ENCODE data around the gene ALK. TPM values are rescaled to one million over a fixed set of nuclear protein-coding genes. Genes with fewer than 3 reads are reported as not detected.

ALK gene
- total RNA-seq, 2 donors from 2014 or later, result not detected

GRCh38 chr2:29601321-29601720 is 320.1 kb downstream of the ALK start:
- no peaks in the 10 kb centered on the region for H3K36me3 Mint-ChIP-seq (ENCODE audit: low read depth)

GRCh38 chr2:29599946-29600345 is 321.4 kb downstream of the ALK start:
- ATAC-seq, result no peak
- H3K27me3 Mint-ChIP-seq, result peaks cover 12% of the 10 kb centered on the region
- DNase-seq, result no peak
- no peaks in the 10 kb centered on the region for H3K36me3 Mint-ChIP-seq (ENCODE audit: low read depth)
- H3K9me3 ChIP-seq (ENCODE audit: control insufficient read depth, low read length, poor library complexity, severe bottlenecking), result no peaks in the 10 kb centered on the region
- H3K4me3 Mint-ChIP-seq, result no peak overlapping the region
- no peaks in the 10 kb centered on the region for H3K4me1 Mint-ChIP-seq
- no peak overlapping the region for H3K27ac Mint-ChIP-seq

More at GRCh38 chr2:29601321-29601720, 320.1 kb downstream of the ALK start:
- H3K27me3 Mint-ChIP-seq, result peaks cover 12% of the 10 kb centered on the region
- H3K9me3 ChIP-seq (ENCODE audit: control insufficient read depth, low read length, poor library complexity, severe bottlenecking), result no peaks in the 10 kb centered on the region
- no peak overlapping the region for H3K27ac Mint-ChIP-seq
- DNase-seq (no peak), ATAC-seq (no peak)
- H3K4me1 Mint-ChIP-seq, result no peaks in the 10 kb centered on the region
- no peak overlapping the region for H3K4me3 Mint-ChIP-seq

GRCh38 chr2:29598978-29599377 is 322.4 kb downstream of the ALK start:
- ATAC-seq, result no peak
- no peaks in the 10 kb centered on the region for H3K4me1 Mint-ChIP-seq
- no peaks in the 10 kb centered on the region for H3K9me3 ChIP-seq (ENCODE audit: control insufficient read depth, low read length, poor library complexity, severe bottlenecking)
- peaks cover 17% of the 10 kb centered on the region for H3K27me3 Mint-ChIP-seq
- no peak for DNase-seq
- no peaks in the 10 kb centered on the region for H3K36me3 Mint-ChIP-seq (ENCODE audit: low read depth)
- H3K27ac Mint-ChIP-seq, result no peak overlapping the region
- no peak overlapping the region for H3K4me3 Mint-ChIP-seq

- Mint-ChIP-seq H3K27ac (no peak overlapping the region), H3K27me3 (peaks cover 29% of the 10 kb centered on the region), H3K36me3 (ENCODE audit: low read depth) (no peaks in the 10 kb centered on the region), H3K4me3 (no peak overlapping the region), H3K4me1 (no peaks in the 10 kb centered on the region)
- ATAC-seq (no peak), DNase-seq (no peak)
- H3K9me3 ChIP-seq (ENCODE audit: control insufficient read depth, low read length, poor library complexity, severe bottlenecking), result no peaks in the 10 kb centered on the region
Measured at GRCh38 chr2:29597035-29597434, 324.4 kb downstream of the ALK start.

- peaks cover 29% of the 10 kb centered on the region for H3K27me3 Mint-ChIP-seq
- no peaks in the 10 kb centered on the region for H3K4me1 Mint-ChIP-seq
- H3K27ac Mint-ChIP-seq, result no peak overlapping the region
- ATAC-seq (no peak), DNase-seq (no peak)
- no peaks in the 10 kb centered on the region for H3K36me3 Mint-ChIP-seq (ENCODE audit: low read depth)
- H3K9me3 ChIP-seq (ENCODE audit: control insufficient read depth, low read length, poor library complexity, severe bottlenecking), result no peaks in the 10 kb centered on the region
- no peak overlapping the region for H3K4me3 Mint-ChIP-seq
Measured at GRCh38 chr2:29596584-29596983, 324.8 kb downstream of the ALK start.

GRCh38 chr2:29591600-29591999 is 329.8 kb downstream of the ALK start:
- Mint-ChIP-seq H3K36me3 (ENCODE audit: low read depth) (no peaks in the 10 kb centered on the region), H3K27ac (no peak overlapping the region), H3K27me3 (peaks cover 22% of the 10 kb centered on the region), H3K4me3 (no peak overlapping the region), H3K4me1 (no peaks in the 10 kb centered on the region)
- ATAC-seq (no peak), DNase-seq (no peak)
- H3K9me3 ChIP-seq (ENCODE audit: control insufficient read depth, low read length, poor library complexity, severe bottlenecking), result no peaks in the 10 kb centered on the region

- H3K9me3 ChIP-seq (ENCODE audit: control insufficient read depth, low read length, poor library complexity, severe bottlenecking), result no peaks in the 10 kb centered on the region
- no peak for DNase-seq
- H3K4me3 Mint-ChIP-seq, result no peak overlapping the region
- no peak for ATAC-seq
- no peaks in the 10 kb centered on the region for H3K36me3 Mint-ChIP-seq (ENCODE audit: low read depth)
- peaks cover 22% of the 10 kb centered on the region for H3K27me3 Mint-ChIP-seq
- no peak overlapping the region for H3K27ac Mint-ChIP-seq
- no peaks in the 10 kb centered on the region for H3K4me1 Mint-ChIP-seq
Measured at GRCh38 chr2:29590211-29590610, 331.2 kb downstream of the ALK start.

- peaks cover 21% of the 10 kb centered on the region for H3K27me3 Mint-ChIP-seq
- H3K4me1 Mint-ChIP-seq, result no peaks in the 10 kb centered on the region
- H3K27ac Mint-ChIP-seq, result no peak overlapping the region
- DNase-seq (no peak), ATAC-seq (no peak)
- H3K4me3 Mint-ChIP-seq, result no peak overlapping the region
- no peaks in the 10 kb centered on the region for H3K9me3 ChIP-seq (ENCODE audit: control insufficient read depth, low read length, poor library complexity, severe bottlenecking)
- H3K36me3 Mint-ChIP-seq (ENCODE audit: low read depth), result no peaks in the 10 kb centered on the region
Measured at GRCh38 chr2:29589440-29590103, 331.8 kb downstream of the ALK start.

GRCh38 chr2:29587402-29588190 is 333.8 kb downstream of the ALK start:
- H3K4me1 Mint-ChIP-seq, result no peaks in the 10 kb centered on the region
- peaks cover 19% of the 10 kb centered on the region for H3K27me3 Mint-ChIP-seq
- DNase-seq (no peak), ATAC-seq (no peak)
- no peaks in the 10 kb centered on the region for H3K9me3 ChIP-seq (ENCODE audit: control insufficient read depth, low read length, poor library complexity, severe bottlenecking)
- no peak overlapping the region for H3K27ac Mint-ChIP-seq
- no peak overlapping the region for H3K4me3 Mint-ChIP-seq
- H3K36me3 Mint-ChIP-seq (ENCODE audit: low read depth), result no peaks in the 10 kb centered on the region

- Mint-ChIP-seq H3K27ac (no peak overlapping the region), H3K27me3 (peaks cover 17% of the 10 kb centered on the region), H3K4me1 (no peaks in the 10 kb centered on the region), H3K36me3 (ENCODE audit: low read depth) (no peaks in the 10 kb centered on the region), H3K4me3 (no peak overlapping the region)
- DNase-seq (no peak), ATAC-seq (no peak)
- H3K9me3 ChIP-seq (ENCODE audit: control insufficient read depth, low read length, poor library complexity, severe bottlenecking), result no peaks in the 10 kb centered on the region
Measured at GRCh38 chr2:29586919-29587318, 334.5 kb downstream of the ALK start.

- no peaks in the 10 kb centered on the region for H3K4me1 Mint-ChIP-seq
- no peak for DNase-seq
- H3K27me3 Mint-ChIP-seq, result peaks cover 27% of the 10 kb centered on the region
- no peaks in the 10 kb centered on the region for H3K9me3 ChIP-seq (ENCODE audit: control insufficient read depth, low read length, poor library complexity, severe bottlenecking)
- no peak overlapping the region for H3K27ac Mint-ChIP-seq
- no peak for ATAC-seq
- H3K36me3 Mint-ChIP-seq (ENCODE audit: low read depth), result no peaks in the 10 kb centered on the region
- H3K4me3 Mint-ChIP-seq, result no peak overlapping the region
Measured at GRCh38 chr2:29583548-29584156, 337.7 kb downstream of the ALK start.

- Mint-ChIP-seq H3K4me3 (no peak overlapping the region), H3K27ac (no peak overlapping the region), H3K4me1 (no peaks in the 10 kb centered on the region), H3K36me3 (ENCODE audit: low read depth) (no peaks in the 10 kb centered on the region), H3K27me3 (peaks cover 29% of the 10 kb centered on the region)
- ATAC-seq (no peak), DNase-seq (no peak)
- H3K9me3 ChIP-seq (ENCODE audit: control insufficient read depth, low read length, poor library complexity, severe bottlenecking), result no peaks in the 10 kb centered on the region
Measured at GRCh38 chr2:29583104-29583503, 338.3 kb downstream of the ALK start.

GRCh38 chr2:29582062-29582461 is 339.3 kb downstream of the ALK start:
- no peaks in the 10 kb centered on the region for H3K9me3 ChIP-seq (ENCODE audit: control insufficient read depth, low read length, poor library complexity, severe bottlenecking)
- no peak overlapping the region for H3K4me3 Mint-ChIP-seq
- no peak overlapping the region for H3K27ac Mint-ChIP-seq
- no peak for ATAC-seq
- DNase-seq, result no peak
- peaks cover 39% of the 10 kb centered on the region for H3K27me3 Mint-ChIP-seq
- no peaks in the 10 kb centered on the region for H3K36me3 Mint-ChIP-seq (ENCODE audit: low read depth)
- no peaks in the 10 kb centered on the region for H3K4me1 Mint-ChIP-seq

Measured in T-helper 17 cell (primary cell).